ENCODE data around the gene SCNM1.
A peak's percentile ranks its signal among the peaks of the same experiment; 100 is the strongest.

Gene SCNM1

GRCh38 chr1:151146412-151147131 is 19.4 kb upstream of the SCNM1 start, which contains the start of gene SEMA6C:
Gene SEMA6C (minus strand): TSS chr1:151146631. CDS start chr1:151142621, 4,010 bp downstream.
- peak within 1 kb of the TSS; percentile 30 for H3K27ac ChIP-seq (ENCODE audit: low read depth, low read length)
- no peaks in the 10 kb centered on the region for H3K9me3 ChIP-seq (ENCODE audit: control insufficient read depth in 5 of 5, low read length in 5 of 5)
- no peaks in the 10 kb centered on the region for H3K27me3 ChIP-seq (ENCODE audit: control insufficient read depth in 5 of 5, insufficient read depth in 4 of 5, low read length in 5 of 5)
- peak within 1 kb of the TSS; percentile 65 to 90 (median 82) for H3K4me3 ChIP-seq (ENCODE audit: low read depth in 1 of 5, low read length in 5 of 5)
- peaks cover 3 to 43% (median 30%) of the 10 kb centered on the region in 5 donors for H3K4me1 ChIP-seq (ENCODE audit: control insufficient read depth in 5 of 5, insufficient read depth in 5 of 5, low read length in 5 of 5)
- peak within 1 kb of the TSS; percentile 48 to 84 (median 76) for H3K9ac ChIP-seq (ENCODE audit: low read length in 5 of 5)
- H3K36me3 ChIP-seq (ENCODE audit: control insufficient read depth in 5 of 5, insufficient read depth in 5 of 5, low read length in 5 of 5), result peaks cover 0 to 2% (median 0%) of the 10 kb centered on the region in 5 donors

- Histone ChIP-seq H3K36me3 (ENCODE audit: control insufficient read depth in 5 of 5, insufficient read depth in 5 of 5, low read length in 5 of 5) (peaks cover 0 to 2% (median 0%) of the 10 kb centered on the region in 5 donors), H3K27ac (ENCODE audit: low read depth, low read length) (peak overlapping the region; percentile 30), H3K9ac (ENCODE audit: low read length in 5 of 5) (peak overlapping the region; percentile 48 to 76 (median 64)), H3K4me1 (ENCODE audit: control insufficient read depth in 5 of 5, insufficient read depth in 5 of 5, low read length in 5 of 5) (peaks cover 3 to 43% (median 30%) of the 10 kb centered on the region in 5 donors), H3K4me3 (ENCODE audit: low read depth in 1 of 5, low read length in 5 of 5) (peak overlapping the region; percentile 65 to 90 (median 82)), H3K9me3 (ENCODE audit: control insufficient read depth in 5 of 5, low read length in 5 of 5) (no peaks in the 10 kb centered on the region), H3K27me3 (ENCODE audit: control insufficient read depth in 5 of 5, insufficient read depth in 4 of 5, low read length in 5 of 5) (no peaks in the 10 kb centered on the region)
These were observed 18.8 kb upstream of the SCNM1 start for GRCh38 chr1:151147132-151147503.

- no peaks in the 10 kb centered on the region for H3K27me3 ChIP-seq (ENCODE audit: control insufficient read depth in 5 of 5, insufficient read depth in 4 of 5, low read length in 5 of 5)
- no peak overlapping the region for H3K4me3 ChIP-seq (ENCODE audit: low read depth in 1 of 5, low read length in 5 of 5)
- no peak overlapping the region for H3K27ac ChIP-seq (ENCODE audit: low read depth, low read length)
- peak overlapping the region in 4 of 5 donors; percentile 61 to 76 (median 70) for H3K9ac ChIP-seq (ENCODE audit: low read length in 5 of 5)
- no peaks in the 10 kb centered on the region for H3K9me3 ChIP-seq (ENCODE audit: control insufficient read depth in 5 of 5, low read length in 5 of 5)
- H3K4me1 ChIP-seq (ENCODE audit: control insufficient read depth in 5 of 5, insufficient read depth in 5 of 5, low read length in 5 of 5), result peaks cover 3 to 43% (median 30%) of the 10 kb centered on the region in 5 donors
- peaks cover 0 to 2% (median 0%) of the 10 kb centered on the region in 5 donors for H3K36me3 ChIP-seq (ENCODE audit: control insufficient read depth in 5 of 5, insufficient read depth in 5 of 5, low read length in 5 of 5)
These were observed 18.3 kb upstream of the SCNM1 start for GRCh38 chr1:151147665-151148064.

GRCh38 chr1:151156515-151156819 is 9.5 kb upstream of the SCNM1 start, which contains the start of gene TNFAIP8L2:
Gene TNFAIP8L2 (plus strand): TSS chr1:151156649. CDS start chr1:151158698, 2,049 bp downstream.
- Histone ChIP-seq H3K4me1 (ENCODE audit: control insufficient read depth in 5 of 5, insufficient read depth in 5 of 5, low read length in 5 of 5) (peaks cover 2 to 26% (median 14%) of the 10 kb centered on the region in 5 donors), H3K9ac (ENCODE audit: low read length in 5 of 5) (peak within 1 kb of the TSS in 2 of 5 donors; percentile 19 to 25), H3K9me3 (ENCODE audit: control insufficient read depth in 5 of 5, low read length in 5 of 5) (no peaks in the 10 kb centered on the region), H3K4me3 (ENCODE audit: low read depth in 1 of 5, low read length in 5 of 5) (peak within 1 kb of the TSS; percentile 30 to 69 (median 49)), H3K36me3 (ENCODE audit: control insufficient read depth in 5 of 5, insufficient read depth in 5 of 5, low read length in 5 of 5) (peaks cover 0 to 42% (median 34%) of the 10 kb centered on the region in 5 donors), H3K27ac (ENCODE audit: low read depth, low read length) (no peak within 1 kb of the TSS), H3K27me3 (ENCODE audit: control insufficient read depth in 5 of 5, insufficient read depth in 4 of 5, low read length in 5 of 5) (no peaks in the 10 kb centered on the region)

- Histone ChIP-seq H3K4me1 (ENCODE audit: control insufficient read depth in 5 of 5, insufficient read depth in 5 of 5, low read length in 5 of 5) (peaks cover 2 to 26% (median 14%) of the 10 kb centered on the region in 5 donors), H3K9me3 (ENCODE audit: control insufficient read depth in 5 of 5, low read length in 5 of 5) (no peaks in the 10 kb centered on the region), H3K36me3 (ENCODE audit: control insufficient read depth in 5 of 5, insufficient read depth in 5 of 5, low read length in 5 of 5) (peaks cover 0 to 47% (median 38%) of the 10 kb centered on the region in 5 donors), H3K9ac (ENCODE audit: low read length in 5 of 5) (peak overlapping the region in 2 of 5 donors; percentile 19 to 25), H3K27me3 (ENCODE audit: control insufficient read depth in 5 of 5, insufficient read depth in 4 of 5, low read length in 5 of 5) (no peaks in the 10 kb centered on the region), H3K4me3 (ENCODE audit: low read depth in 1 of 5, low read length in 5 of 5) (peak overlapping the region; percentile 30 to 69 (median 49)), H3K27ac (ENCODE audit: low read depth, low read length) (no peak overlapping the region)
These were observed 8.8 kb upstream of the SCNM1 start for GRCh38 chr1:151157067-151157531.

GRCh38 chr1:151158326-151158725 is 7.6 kb upstream of the SCNM1 start:
- Histone ChIP-seq H3K9ac (ENCODE audit: low read length in 5 of 5) (peak overlapping the region in 1 of 5 donors; percentile 12), H3K36me3 (ENCODE audit: control insufficient read depth in 5 of 5, insufficient read depth in 5 of 5, low read length in 5 of 5) (peaks cover 0 to 47% (median 38%) of the 10 kb centered on the region in 5 donors), H3K27me3 (ENCODE audit: control insufficient read depth in 5 of 5, insufficient read depth in 4 of 5, low read length in 5 of 5) (no peaks in the 10 kb centered on the region), H3K9me3 (ENCODE audit: control insufficient read depth in 5 of 5, low read length in 5 of 5) (no peaks in the 10 kb centered on the region), H3K27ac (ENCODE audit: low read depth, low read length) (no peak overlapping the region), H3K4me3 (ENCODE audit: low read depth in 1 of 5, low read length in 5 of 5) (no peak overlapping the region), H3K4me1 (ENCODE audit: control insufficient read depth in 5 of 5, insufficient read depth in 5 of 5, low read length in 5 of 5) (peaks cover 2 to 26% (median 14%) of the 10 kb centered on the region in 5 donors)

GRCh38 chr1:151158751-151159251 is 7.1 kb upstream of the SCNM1 start:
- Histone ChIP-seq H3K27me3 (ENCODE audit: control insufficient read depth in 5 of 5, insufficient read depth in 4 of 5, low read length in 5 of 5) (no peaks in the 10 kb centered on the region), H3K27ac (ENCODE audit: low read depth, low read length) (no peak overlapping the region), H3K36me3 (ENCODE audit: control insufficient read depth in 5 of 5, insufficient read depth in 5 of 5, low read length in 5 of 5) (peaks cover 0 to 47% (median 38%) of the 10 kb centered on the region in 5 donors), H3K4me1 (ENCODE audit: control insufficient read depth in 5 of 5, insufficient read depth in 5 of 5, low read length in 5 of 5) (peaks cover 2 to 26% (median 14%) of the 10 kb centered on the region in 5 donors), H3K4me3 (ENCODE audit: low read depth in 1 of 5, low read length in 5 of 5) (no peak overlapping the region), H3K9ac (ENCODE audit: low read length in 5 of 5) (peak overlapping the region in 3 of 5 donors; percentile 23 to 35 (median 25)), H3K9me3 (ENCODE audit: control insufficient read depth in 5 of 5, low read length in 5 of 5) (no peaks in the 10 kb centered on the region)

- H3K27ac ChIP-seq (ENCODE audit: low read depth, low read length), result no peak overlapping the region
- H3K36me3 ChIP-seq (ENCODE audit: control insufficient read depth in 5 of 5, insufficient read depth in 5 of 5, low read length in 5 of 5), result peaks cover 0 to 47% (median 38%) of the 10 kb centered on the region in 5 donors
These were observed 6.6 kb upstream of the SCNM1 start for GRCh38 chr1:151159373-151159772.

GRCh38 chr1:151164732-151165280 is 1.1 kb upstream of the SCNM1 start:
- Histone ChIP-seq H3K4me1 (ENCODE audit: control insufficient read depth in 5 of 5, insufficient read depth in 5 of 5, low read length in 5 of 5) (peaks cover 7 to 40% (median 35%) of the 10 kb centered on the region in 5 donors), H3K27me3 (ENCODE audit: control insufficient read depth in 5 of 5, insufficient read depth in 4 of 5, low read length in 5 of 5) (no peaks in the 10 kb centered on the region), H3K27ac (ENCODE audit: low read depth, low read length) (peak overlapping the region; percentile 86), H3K9ac (ENCODE audit: low read length in 5 of 5) (peak overlapping the region; percentile 82 to 96 (median 91)), H3K36me3 (ENCODE audit: control insufficient read depth in 5 of 5, insufficient read depth in 5 of 5, low read length in 5 of 5) (peaks cover 0 to 37% (median 28%) of the 10 kb centered on the region in 5 donors), H3K9me3 (ENCODE audit: control insufficient read depth in 5 of 5, low read length in 5 of 5) (no peaks in the 10 kb centered on the region), H3K4me3 (ENCODE audit: low read depth in 1 of 5, low read length in 5 of 5) (peak overlapping the region; percentile 88 to 99 (median 94))

More at GRCh38 chr1:151159373-151159772, 6.6 kb upstream of the SCNM1 start:
- no peaks in the 10 kb centered on the region for H3K27me3 ChIP-seq (ENCODE audit: control insufficient read depth in 5 of 5, insufficient read depth in 4 of 5, low read length in 5 of 5)
- peaks cover 2 to 29% (median 17%) of the 10 kb centered on the region in 5 donors for H3K4me1 ChIP-seq (ENCODE audit: control insufficient read depth in 5 of 5, insufficient read depth in 5 of 5, low read length in 5 of 5)
- H3K4me3 ChIP-seq (ENCODE audit: low read depth in 1 of 5, low read length in 5 of 5), result no peak overlapping the region
- peak overlapping the region in 3 of 5 donors; percentile 23 to 35 (median 25) for H3K9ac ChIP-seq (ENCODE audit: low read length in 5 of 5)
- H3K9me3 ChIP-seq (ENCODE audit: control insufficient read depth in 5 of 5, low read length in 5 of 5), result no peaks in the 10 kb centered on the region

Measured in subcutaneous abdominal adipose tissue (tissue), 5 donors.